Measurements from ENCODE around the gene POLR2C. TPM values are rescaled to one million over a fixed set of nuclear protein-coding genes. Genes with fewer than 3 reads are reported as not detected.

POLR2C gene
- total RNA-seq, 5 donors from 2014 or later (not counting 1 experiment from before 2014, with no cell fraction given), result 63.8 to 93.9 (median 69.0) TPM

- Mint-ChIP-seq H3K9me3 (no peaks in the 10 kb centered on the region), H3K27ac (no peak overlapping the region), H3K4me1 (peaks cover 5 to 7% (median 6%) of the 10 kb centered on the region in 3 donors), H3K27me3 (no peaks in the 10 kb centered on the region), H3K36me3 (peaks cover 29% of the 10 kb centered on the region), H3K4me3 (no peak overlapping the region)
- H3K27me3 ChIP-seq (replicated peaks in 1 of 2; ENCODE audit: control insufficient read depth in 2 of 2, extremely low read depth in 1 of 2, insufficient read depth in 2 of 2, low read length in 1 of 2), result no peaks in the 10 kb centered on the region
- peaks cover 0 to 8% of the 10 kb centered on the region in 2 experiments for H3K4me1 ChIP-seq (ENCODE audit: control insufficient read depth in 1 of 2, extremely low read depth in 1 of 2, insufficient read depth in 2 of 2, low read length in 2 of 2)
- POLR2A ChIA-PET, result interaction anchor here in 1 of 2 donors (0.5 kb wide), 1 partner anchor 325 kb away, joined by 4 read pairs; no protein-coding TSS in a partner anchor
- no peak overlapping the region for H3K4me3 ChIP-seq (ENCODE audit: control insufficient read depth in 1 of 2, extremely low read depth in 1 of 2, low read length in 1 of 2)
- DNase-seq (no peak), ATAC-seq (replicated peaks in 1 of 4) (no peak)
- WGBS (ENCODE audit: insufficient coverage), result 94% methylated on average over 26 of the region's 31 CpGs
- no peak overlapping the region for H3K27ac ChIP-seq (ENCODE audit: low read length)
- CTCF ChIA-PET, result interaction anchor here in 1 of 2 donors (1.0 kb wide), 1 partner anchor 20 kb away, joined by 4 read pairs; no protein-coding TSS in a partner anchor
- no peaks in the 10 kb centered on the region for H3K9me3 ChIP-seq
- H3K36me3 ChIP-seq (ENCODE audit: control insufficient read depth in 2 of 2, extremely low read depth in 1 of 2, insufficient read depth in 1 of 2, low read length in 1 of 2), result peaks cover 10 to 19% of the 10 kb centered on the region in 2 donors
Measured at GRCh38 chr16:57517397-57518367, 55.2 kb downstream of the POLR2C start.

GRCh38 chr16:57518520-57518919 is 56.0 kb downstream of the POLR2C start:
- ATAC-seq (replicated peaks in 1 of 4), result no peak
- no peak for DNase-seq
- Histone ChIP-seq H3K4me1 (ENCODE audit: control insufficient read depth in 1 of 2, extremely low read depth in 1 of 2, insufficient read depth in 2 of 2, low read length in 2 of 2) (peaks cover 0 to 8% of the 10 kb centered on the region in 2 experiments), H3K4me3 (ENCODE audit: control insufficient read depth in 1 of 2, extremely low read depth in 1 of 2, low read length in 1 of 2) (no peak overlapping the region), H3K27ac (ENCODE audit: low read length) (no peak overlapping the region), H3K27me3 (replicated peaks in 1 of 2; ENCODE audit: control insufficient read depth in 2 of 2, extremely low read depth in 1 of 2, insufficient read depth in 2 of 2, low read length in 1 of 2) (no peaks in the 10 kb centered on the region), H3K9me3 (no peaks in the 10 kb centered on the region), H3K36me3 (ENCODE audit: control insufficient read depth in 2 of 2, extremely low read depth in 1 of 2, insufficient read depth in 1 of 2, low read length in 1 of 2) (peaks cover 4 to 18% of the 10 kb centered on the region in 2 donors)
- ChIA-PET POLR2A (no interaction called here), CTCF (interaction anchor here (0.8 to 2.0 kb wide), 5 partner anchors 19 to 100 kb away, joined by 3 to 7 read pairs (median 4); no protein-coding TSS in a partner anchor)
- H3K4me1 Mint-ChIP-seq, result peaks cover 5 to 11% (median 7%) of the 10 kb centered on the region in 3 donors
- peaks cover 25% of the 10 kb centered on the region for H3K36me3 Mint-ChIP-seq
- H3K27me3 Mint-ChIP-seq, result no peaks in the 10 kb centered on the region
- no peaks in the 10 kb centered on the region for H3K9me3 Mint-ChIP-seq
- H3K4me3 Mint-ChIP-seq, result no peak overlapping the region
- no peak overlapping the region for H3K27ac Mint-ChIP-seq
- 95% methylated on average over 13 of the region's 13 CpGs for WGBS (ENCODE audit: insufficient coverage)

DNA sequence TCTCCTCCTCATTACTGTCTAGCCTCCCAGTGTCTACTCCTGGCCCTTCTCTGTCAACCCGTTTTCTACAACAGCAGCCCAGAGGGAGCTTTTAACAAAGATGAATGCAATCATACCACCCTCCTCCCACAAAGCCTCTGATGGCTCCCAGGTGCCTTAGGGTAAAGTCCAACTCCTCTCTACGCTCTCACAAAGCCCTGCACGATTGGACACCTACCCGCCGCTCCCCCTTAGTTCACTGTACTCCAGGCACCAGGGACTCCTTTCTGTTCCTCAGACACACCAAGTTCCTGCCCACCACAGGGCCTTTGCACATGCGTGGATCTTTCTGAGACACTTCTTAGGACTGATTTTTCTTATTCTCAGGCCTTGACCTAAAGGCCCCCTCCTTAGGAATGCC is 56.4 kb downstream of the POLR2C start:
- CTCF ChIA-PET, result interaction anchor here (0.8 to 2.0 kb wide), 6 partner anchors 19 to 102 kb away, joined by 3 to 11 read pairs (median 4); no protein-coding TSS in a partner anchor
- no peaks in the 10 kb centered on the region for H3K27me3 Mint-ChIP-seq
- H3K4me3 ChIP-seq (ENCODE audit: control insufficient read depth in 1 of 2, extremely low read depth in 1 of 2, low read length in 1 of 2), result no peak overlapping the region

DNA sequence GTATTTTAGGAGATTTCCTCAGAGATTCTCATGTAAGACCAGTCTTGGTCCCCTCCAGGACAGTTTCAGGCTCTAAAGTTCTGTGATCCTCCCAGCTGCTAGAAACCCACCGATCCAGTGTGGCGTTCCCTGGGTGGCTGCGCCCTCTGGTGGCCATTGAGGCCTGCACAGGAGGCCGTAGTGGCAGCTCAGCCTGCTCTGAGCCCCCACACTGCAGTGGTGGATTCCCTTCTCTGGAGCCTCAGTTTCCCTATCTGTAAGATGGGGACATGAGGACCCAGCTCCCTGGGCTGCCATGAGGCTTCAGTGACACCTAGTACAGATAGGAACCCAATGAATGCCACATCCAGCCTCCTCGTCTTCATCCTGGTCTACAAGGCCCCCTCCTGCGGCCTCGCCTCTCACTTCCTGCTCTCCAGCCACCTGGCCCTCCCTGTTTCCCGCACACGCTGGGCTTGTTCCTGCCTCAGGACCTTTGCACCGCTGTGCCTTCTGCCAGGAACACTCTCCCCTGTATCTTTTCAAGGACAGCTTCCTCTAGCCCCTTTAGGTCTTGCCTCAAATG is 57.4 kb downstream of the POLR2C start:
- Mint-ChIP-seq H3K9me3 (no peaks in the 10 kb centered on the region), H3K27ac (no peak overlapping the region), H3K4me3 (no peak overlapping the region), H3K36me3 (peaks cover 19% of the 10 kb centered on the region), H3K27me3 (no peaks in the 10 kb centered on the region), H3K4me1 (peaks cover 5 to 11% (median 7%) of the 10 kb centered on the region in 3 donors)
- peak; percentile 90 to 99 (median 94) for ATAC-seq (replicated peaks in 1 of 4)
- POLR2A ChIA-PET, result no interaction called here
- H3K4me3 ChIP-seq (ENCODE audit: control insufficient read depth in 1 of 2, extremely low read depth in 1 of 2, low read length in 1 of 2), result no peak overlapping the region
- CTCF ChIA-PET, result interaction anchor here (0.6 to 2.0 kb wide), 10 partner anchors 10 to 106 kb away, joined by 3 to 11 read pairs (median 5); partner anchors contain the start of gene ADGRG5 (in 1 of the 2)
- peaks cover 3 to 9% of the 10 kb centered on the region in 2 donors for H3K36me3 ChIP-seq (ENCODE audit: control insufficient read depth in 2 of 2, extremely low read depth in 1 of 2, insufficient read depth in 1 of 2, low read length in 1 of 2)
- WGBS (ENCODE audit: insufficient coverage), result 29% methylated on average over 10 of the region's 10 CpGs
- H3K9me3 ChIP-seq, result no peaks in the 10 kb centered on the region
- no peak overlapping the region for H3K27ac ChIP-seq (ENCODE audit: low read length)
- peaks cover 0 to 8% of the 10 kb centered on the region in 2 experiments for H3K4me1 ChIP-seq (ENCODE audit: control insufficient read depth in 1 of 2, extremely low read depth in 1 of 2, insufficient read depth in 2 of 2, low read length in 2 of 2)
- no peaks in the 10 kb centered on the region for H3K27me3 ChIP-seq (replicated peaks in 1 of 2; ENCODE audit: control insufficient read depth in 2 of 2, extremely low read depth in 1 of 2, insufficient read depth in 2 of 2, low read length in 1 of 2)
- peak; percentile 41 to 88 (median 75) for DNase-seq

More for the DNA sequence above, 56.4 kb downstream of the POLR2C start:
- Histone ChIP-seq H3K27ac (ENCODE audit: low read length) (no peak overlapping the region), H3K4me1 (ENCODE audit: control insufficient read depth in 1 of 2, extremely low read depth in 1 of 2, insufficient read depth in 2 of 2, low read length in 2 of 2) (peaks cover 0 to 8% of the 10 kb centered on the region in 2 experiments), H3K9me3 (no peaks in the 10 kb centered on the region), H3K27me3 (replicated peaks in 1 of 2; ENCODE audit: control insufficient read depth in 2 of 2, extremely low read depth in 1 of 2, insufficient read depth in 2 of 2, low read length in 1 of 2) (no peaks in the 10 kb centered on the region), H3K36me3 (ENCODE audit: control insufficient read depth in 2 of 2, extremely low read depth in 1 of 2, insufficient read depth in 1 of 2, low read length in 1 of 2) (peaks cover 3 to 16% of the 10 kb centered on the region in 2 donors)
- Mint-ChIP-seq H3K9me3 (no peaks in the 10 kb centered on the region), H3K27ac (peak overlapping the region in 1 of 2 donors; percentile 41), H3K4me3 (no peak overlapping the region), H3K36me3 (peaks cover 23% of the 10 kb centered on the region), H3K4me1 (peaks cover 5 to 11% (median 7%) of the 10 kb centered on the region in 3 donors)
- POLR2A ChIA-PET, result no interaction called here
- ATAC-seq (replicated peaks in 1 of 4) (no peak), DNase-seq (no peak)
- WGBS (ENCODE audit: insufficient coverage), result 93% methylated on average over 6 of the region's 6 CpGs

Other genes starting within 250 kb of the POLR2C start
- gene ARL2BP, start 217.4 kb upstream of the POLR2C start, total RNA-seq, result 10 to 100 TPM; 34.6 to 62.2 (median 48.4) TPM
- 1 to 10 TPM; 1.4 to 4.3 (median 3.3) TPM for gene PLLP, start 178.0 kb upstream of the POLR2C start, total RNA-seq
- gene CCL22, start 103.9 kb upstream of the POLR2C start, total RNA-seq, result 10 to 100 TPM in 3 of 5 donors, not detected in 2; 13.0 to 27.3 (median 13.0) TPM
- under 1 TPM in 3 of 5 donors, not detected in 2; 0.13 to 0.18 (median 0.16) TPM for gene CX3CL1, start 90.2 kb upstream of the POLR2C start, total RNA-seq
- gene CCL17, start 57.9 kb upstream of the POLR2C start, total RNA-seq, result 1 to 10 TPM in 2 of 5 donors, under 1 TPM in 1, not detected in 2; 0.93 to 1.2 (median 1.2) TPM
- gene CIAPIN1, start 15.3 kb upstream of the POLR2C start, total RNA-seq, result 10 to 100 TPM; 26.5 to 46.8 (median 28.5) TPM
- gene COQ9, start 15.2 kb upstream of the POLR2C start, total RNA-seq, result 10 to 100 TPM; 18.0 to 35.3 (median 34.2) TPM
- gene DOK4, start 23.8 kb downstream of the POLR2C start, total RNA-seq, result 1 to 10 TPM; 2.2 to 4.1 (median 3.1) TPM
- 10 to 100 TPM in 1 of 5 donors, 1 to 10 TPM in 4; 6.1 to 11.2 (median 6.6) TPM for gene CCDC102A, start 73.9 kb downstream of the POLR2C start, total RNA-seq
- 10 to 100 TPM in 1 of 5 donors, 1 to 10 TPM in 4; 1.5 to 10.2 (median 5.9) TPM for gene ADGRG5, start 80.0 kb downstream of the POLR2C start, total RNA-seq
- gene ADGRG1, start 166.0 kb downstream of the POLR2C start, total RNA-seq, result 10 to 100 TPM in 4 of 5 donors, 1 to 10 TPM in 1; 7.8 to 91.7 (median 11.7) TPM
- gene ADGRG3, start 205.6 kb downstream of the POLR2C start, total RNA-seq, result 1 to 10 TPM in 1 of 5 donors, under 1 TPM in 3, not detected in 1; 0.16 to 1.8 (median 0.40) TPM
- not detected for gene DRC7, start 232.1 kb downstream of the POLR2C start, total RNA-seq